Thymus (tissue), 11 donors: ENCODE data around the gene TIAM2. TPM values are rescaled to one million over a fixed set of nuclear protein-coding genes. Genes with fewer than 3 reads are reported as not detected.

Source experiments
- DNase-seq, 9 donors: peaks; one replicate each; pipeline ENCODE4 v3.0.0-alpha.2; 2013; ENCODE audit warnings: low spot score in 9 of 9, low read depth in 6 of 9, missing footprints in 1 of 9
- H3K27ac ChIP-seq, 2 donors: one replicate each; pipeline ENCODE4 v1.5.1; 2013; ENCODE audit warnings: control low read depth in 1 of 2, low read depth in 1 of 2, low read length in 1 of 2, mild to moderate bottlenecking in 1 of 2, moderate library complexity in 1 of 2
- H3K27me3 ChIP-seq, 2 donors: one replicate each; pipeline ENCODE4 v1.5.1; 2013; ENCODE audit warnings: low read length in 1 of 2; ENCODE audit not compliant: control insufficient read depth in 2 of 2, insufficient read depth in 1 of 2
- H3K36me3 ChIP-seq, 2 donors: one replicate each; pipeline ENCODE4 v1.5.1; 2013; ENCODE audit warnings: low read length in 1 of 2, mild to moderate bottlenecking in 1 of 2, moderate library complexity in 1 of 2; ENCODE audit not compliant: control insufficient read depth in 2 of 2, insufficient read depth in 2 of 2
- H3K4me1 ChIP-seq, 2 donors: one replicate each; pipeline ENCODE4 v1.5.1; 2013; ENCODE audit warnings: low read length in 2 of 2; ENCODE audit not compliant: control insufficient read depth in 2 of 2, insufficient read depth in 2 of 2
- H3K4me3 ChIP-seq, 2 donors: one replicate each; pipeline ENCODE4 v1.5.1; 2013; ENCODE audit warnings: low read length in 2 of 2, control low read depth in 1 of 2, mild to moderate bottlenecking in 1 of 2
- H3K9me3 ChIP-seq, 2 donors: one replicate each; pipeline ENCODE4 v1.5.1; 2013; ENCODE audit warnings: low read length in 1 of 2, mild to moderate bottlenecking in 1 of 2; ENCODE audit not compliant: control insufficient read depth in 2 of 2, insufficient read depth in 1 of 2
- whole genome bisulfite sequencing: extraction: QIAGEN DNeasy Blood & Tissue Kit; methylation state at CpG from one replicate; pipeline ENCODE4 v1.1.7; 2013; 5-methylcytosine and 5-hydroxymethylcytosine counted together
- polyA plus RNA-seq: library from polyadenylated mRNA; stranded (reverse); fragments of 200-250 nt; gene quantifications from one replicate; pipeline ENCODE4 v1.2.3, GENCODE V29; 2013
- total RNA-seq: library from RNA; stranded (reverse); fragments of 120-200 nt; gene quantifications from one replicate; pipeline ENCODE4 v1.2.4, GENCODE V29; 2013
- donor health status: healthy.

The TIAM2 gene
- total and polyA plus RNA-seq, 2 donors, result 5.4 to 7.8 TPM

DNA sequence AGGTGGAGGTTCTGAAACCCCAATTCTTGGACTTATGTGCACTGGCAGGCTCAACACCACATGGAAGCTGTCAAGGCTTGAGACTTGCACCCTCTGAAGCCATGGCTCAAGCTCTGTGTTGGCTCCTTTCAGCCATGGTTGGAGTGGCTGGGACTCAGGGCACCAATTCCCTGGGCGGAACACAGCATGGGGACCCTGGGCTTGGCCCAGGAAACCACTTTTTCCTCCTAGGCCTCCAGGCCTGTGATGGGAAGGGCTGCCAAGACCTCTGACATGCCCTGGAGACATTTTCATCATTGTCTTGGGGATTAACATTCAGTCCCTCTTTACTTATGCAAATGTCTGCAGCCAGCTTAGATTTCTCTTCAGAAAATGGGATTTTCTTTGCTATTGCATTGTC lies 242.5 kb downstream of the TIAM2 start:
- Histone ChIP-seq H3K27ac (no peak overlapping the region), H3K36me3 (no peaks in the 10 kb centered on the region), H3K4me3 (no peak overlapping the region), H3K27me3 (no peaks in the 10 kb centered on the region), H3K9me3 (peaks cover 0 to 11% of the 10 kb centered on the region in 2 donors), H3K4me1 (peaks cover 0 to 11% of the 10 kb centered on the region in 2 donors)
- DNase-seq, result no peak
- WGBS, result 58% methylated on average over 1 of the region's 1 CpG

DNA sequence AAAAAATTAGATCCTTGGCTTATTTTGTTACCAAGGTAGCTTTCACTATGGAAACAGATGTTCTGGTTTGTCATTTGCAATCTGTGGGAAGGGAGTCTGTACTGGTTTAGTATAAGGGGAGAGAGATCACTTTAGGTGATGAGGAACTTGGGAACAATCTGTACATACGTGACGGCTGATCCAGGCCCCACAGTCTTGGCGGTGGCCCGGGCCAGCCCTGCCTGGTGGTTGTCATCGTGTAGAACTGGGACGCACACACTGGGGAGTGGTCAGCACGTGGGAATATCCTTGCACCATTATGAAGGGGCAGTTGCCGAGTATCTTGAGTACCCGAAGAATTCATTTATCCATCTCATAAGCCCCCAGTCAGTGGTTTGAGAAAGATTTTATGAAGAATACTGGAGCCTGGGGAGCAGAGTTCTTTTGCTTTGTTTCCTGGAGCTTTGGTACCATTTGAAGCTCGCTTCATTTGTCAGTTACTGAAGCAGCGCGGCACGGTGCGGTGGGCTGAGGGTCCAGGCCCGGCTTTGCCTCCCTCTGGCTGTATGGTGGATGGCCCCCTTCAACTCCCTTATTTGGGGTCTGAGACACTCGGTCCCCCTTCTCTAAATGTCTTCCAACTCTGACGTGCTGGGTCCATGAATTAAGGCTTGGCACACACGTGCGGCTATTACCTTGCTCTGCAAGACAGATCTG lies 245.9 kb downstream of the TIAM2 start:
- H3K4me3 ChIP-seq, result no peak overlapping the region
- DNase-seq, result no peak
- no peaks in the 10 kb centered on the region for H3K27me3 ChIP-seq
- WGBS, result 95% methylated on average over 19 of the region's 19 CpGs
- no peaks in the 10 kb centered on the region for H3K4me1 ChIP-seq
- no peak overlapping the region for H3K27ac ChIP-seq
- peaks cover 0 to 11% of the 10 kb centered on the region in 2 donors for H3K9me3 ChIP-seq
- H3K36me3 ChIP-seq, result no peaks in the 10 kb centered on the region

DNA sequence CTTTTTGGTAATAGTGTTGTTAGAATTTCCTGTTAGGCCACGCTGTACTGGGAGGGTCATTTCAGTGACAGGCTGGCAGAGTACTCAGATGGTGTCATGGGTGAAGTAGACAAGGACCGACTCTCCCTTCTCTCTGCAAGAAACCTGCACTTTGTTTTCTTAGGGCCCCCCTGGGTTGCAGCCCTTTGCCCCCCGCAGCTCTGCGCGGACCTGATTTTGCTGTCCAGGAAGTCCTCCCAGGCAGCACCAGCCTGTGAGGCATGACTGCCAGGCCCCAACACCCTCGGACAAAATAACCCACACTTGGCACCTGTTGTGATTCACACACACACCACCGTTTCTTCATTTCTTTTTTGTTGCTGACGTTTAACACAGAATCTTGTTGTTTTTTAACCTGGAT lies 246.9 kb downstream of the TIAM2 start:
- DNase-seq, result no peak
- Histone ChIP-seq H3K36me3 (peaks cover 0 to 4% of the 10 kb centered on the region in 2 donors), H3K27ac (no peak overlapping the region), H3K4me1 (no peaks in the 10 kb centered on the region), H3K9me3 (peaks cover 0 to 10% of the 10 kb centered on the region in 2 donors), H3K4me3 (no peak overlapping the region), H3K27me3 (no peaks in the 10 kb centered on the region)
- whole genome bisulfite sequencing, result 88% methylated on average over 8 of the region's 8 CpGs

DNA sequence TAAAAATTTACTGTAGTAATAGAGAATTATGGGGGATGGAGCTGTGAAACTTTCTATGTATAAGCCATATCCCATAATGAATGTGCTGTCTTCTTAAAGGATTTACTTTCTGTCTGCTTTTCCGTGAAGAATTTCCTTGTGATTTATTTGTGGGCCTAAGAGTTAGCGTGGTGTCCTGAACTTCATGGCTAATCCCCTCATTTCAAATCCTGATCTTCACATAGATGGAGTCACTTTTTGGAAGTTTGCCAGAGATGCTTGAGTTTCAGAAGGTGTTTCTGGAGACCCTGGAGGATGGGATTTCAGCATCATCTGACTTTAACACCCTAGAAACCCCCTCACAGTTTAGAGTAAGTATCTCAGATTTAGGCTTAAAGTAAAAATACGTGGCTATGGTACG lies 249.3 kb downstream of the TIAM2 start:
- Histone ChIP-seq H3K4me1 (no peaks in the 10 kb centered on the region), H3K27ac (no peak overlapping the region), H3K36me3 (peaks cover 0 to 6% of the 10 kb centered on the region in 2 donors), H3K4me3 (no peak overlapping the region), H3K9me3 (no peaks in the 10 kb centered on the region), H3K27me3 (no peaks in the 10 kb centered on the region)
- WGBS, result 98% methylated on average over 4 of the region's 4 CpGs
- no peak for DNase-seq

DNA sequence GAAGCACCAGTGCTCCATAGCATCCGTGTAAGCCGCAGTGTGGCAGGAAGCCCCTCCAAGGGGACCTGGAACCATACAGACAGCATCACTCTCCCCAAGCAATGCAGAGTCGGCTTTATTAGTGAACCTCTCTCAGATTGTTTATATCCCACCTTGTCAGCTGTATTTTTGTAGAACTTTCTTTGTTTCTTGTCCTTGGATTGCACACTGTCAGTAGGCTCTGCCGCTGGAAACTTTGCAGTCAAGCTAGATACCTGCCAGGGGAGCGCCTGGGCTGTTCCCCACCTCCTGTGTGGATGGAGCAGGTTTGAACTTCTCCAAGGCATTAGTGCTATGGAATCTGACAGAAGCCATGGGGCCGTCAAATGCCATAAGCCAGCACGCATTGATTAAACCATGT lies 250.1 kb downstream of the TIAM2 start:
- 97% methylated on average over 7 of the region's 7 CpGs for WGBS

DNA sequence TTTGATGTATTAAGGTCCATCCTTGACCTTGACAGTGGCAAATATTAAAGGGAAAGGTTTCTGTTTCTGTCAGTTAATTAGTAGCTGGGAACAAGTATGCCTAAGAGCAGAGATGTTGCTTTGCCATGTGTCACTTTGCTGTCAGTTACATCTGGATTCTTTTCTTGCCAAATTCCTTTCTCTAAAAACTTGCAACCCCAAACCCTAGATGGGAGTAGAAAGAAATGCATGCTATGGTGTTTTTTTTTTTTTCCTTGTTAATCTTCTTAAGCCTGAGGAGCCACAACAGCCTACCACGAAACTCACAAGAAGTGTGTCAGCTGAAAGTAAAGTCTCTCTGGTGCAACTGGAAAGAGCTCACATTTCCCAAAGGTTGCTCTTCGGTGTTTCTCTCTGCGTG lies 250.7 kb downstream of the TIAM2 start:
- Histone ChIP-seq H3K4me1 (no peaks in the 10 kb centered on the region), H3K4me3 (no peak overlapping the region), H3K27ac (no peak overlapping the region), H3K9me3 (no peaks in the 10 kb centered on the region), H3K36me3 (peaks cover 10 to 12% of the 10 kb centered on the region in 2 donors), H3K27me3 (no peaks in the 10 kb centered on the region)
- WGBS, result 84% methylated on average over 3 of the region's 3 CpGs
- DNase-seq, result no peak

More for the DNA sequence above, 250.1 kb downstream of the TIAM2 start:
- DNase-seq, result no peak
- H3K36me3 ChIP-seq, result peaks cover 4 to 6% of the 10 kb centered on the region in 2 donors
- no peaks in the 10 kb centered on the region for H3K9me3 ChIP-seq
- no peak overlapping the region for H3K4me3 ChIP-seq
- H3K27ac ChIP-seq, result no peak overlapping the region
- no peaks in the 10 kb centered on the region for H3K27me3 ChIP-seq
- no peaks in the 10 kb centered on the region for H3K4me1 ChIP-seq

DNA sequence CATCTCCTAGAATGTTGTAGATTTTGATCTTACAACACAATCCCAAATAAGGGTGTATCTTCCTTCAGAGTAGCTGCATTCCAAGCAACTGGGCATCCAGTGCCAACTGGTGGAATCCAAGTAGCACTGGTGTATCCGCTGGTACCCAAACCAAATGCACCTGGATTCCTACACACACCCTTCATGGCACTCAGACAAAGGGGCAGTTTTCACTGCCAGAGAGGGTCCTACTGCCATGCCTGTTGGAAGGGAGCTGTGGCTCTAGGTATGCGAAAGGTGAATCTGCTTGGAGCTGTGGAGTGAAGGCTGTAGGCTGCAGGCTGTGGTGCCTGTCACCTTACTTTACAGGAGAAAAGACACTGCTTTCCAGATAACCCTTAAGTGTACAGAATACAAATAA lies 251.7 kb downstream of the TIAM2 start:
- no peaks in the 10 kb centered on the region for H3K4me1 ChIP-seq
- no peaks in the 10 kb centered on the region for H3K27me3 ChIP-seq
- 98% methylated on average over 2 of the region's 2 CpGs for WGBS
- H3K4me3 ChIP-seq, result no peak overlapping the region
- no peaks in the 10 kb centered on the region for H3K9me3 ChIP-seq
- DNase-seq, result no peak
- H3K36me3 ChIP-seq, result peaks cover 13 to 14% of the 10 kb centered on the region in 2 donors
- no peak overlapping the region for H3K27ac ChIP-seq

DNA sequence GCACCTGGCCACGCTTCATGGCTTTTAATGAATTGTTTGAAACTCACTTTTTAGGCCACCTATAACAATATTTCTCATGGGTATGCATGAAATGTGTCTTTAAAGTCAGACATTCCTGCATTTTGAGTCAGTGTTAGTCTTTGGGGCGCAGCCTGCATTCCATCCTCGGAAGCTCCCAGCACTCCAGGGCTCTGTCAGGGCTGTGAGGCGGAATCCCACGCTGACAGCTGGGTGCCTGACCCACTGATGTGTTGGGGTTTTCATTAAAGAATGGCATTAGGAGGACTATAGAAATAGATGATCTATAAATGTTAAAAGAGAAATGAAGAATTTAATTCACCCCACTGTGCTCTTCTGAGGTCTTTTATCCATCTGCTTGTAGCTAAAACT lies 252.5 kb downstream of the TIAM2 start:
- Histone ChIP-seq H3K9me3 (no peaks in the 10 kb centered on the region), H3K27me3 (no peaks in the 10 kb centered on the region), H3K4me1 (no peaks in the 10 kb centered on the region), H3K36me3 (peaks cover 14 to 20% of the 10 kb centered on the region in 2 donors), H3K27ac (no peak overlapping the region), H3K4me3 (no peak overlapping the region)
- WGBS, result 97% methylated on average over 5 of the region's 5 CpGs
- no peak for DNase-seq

DNA sequence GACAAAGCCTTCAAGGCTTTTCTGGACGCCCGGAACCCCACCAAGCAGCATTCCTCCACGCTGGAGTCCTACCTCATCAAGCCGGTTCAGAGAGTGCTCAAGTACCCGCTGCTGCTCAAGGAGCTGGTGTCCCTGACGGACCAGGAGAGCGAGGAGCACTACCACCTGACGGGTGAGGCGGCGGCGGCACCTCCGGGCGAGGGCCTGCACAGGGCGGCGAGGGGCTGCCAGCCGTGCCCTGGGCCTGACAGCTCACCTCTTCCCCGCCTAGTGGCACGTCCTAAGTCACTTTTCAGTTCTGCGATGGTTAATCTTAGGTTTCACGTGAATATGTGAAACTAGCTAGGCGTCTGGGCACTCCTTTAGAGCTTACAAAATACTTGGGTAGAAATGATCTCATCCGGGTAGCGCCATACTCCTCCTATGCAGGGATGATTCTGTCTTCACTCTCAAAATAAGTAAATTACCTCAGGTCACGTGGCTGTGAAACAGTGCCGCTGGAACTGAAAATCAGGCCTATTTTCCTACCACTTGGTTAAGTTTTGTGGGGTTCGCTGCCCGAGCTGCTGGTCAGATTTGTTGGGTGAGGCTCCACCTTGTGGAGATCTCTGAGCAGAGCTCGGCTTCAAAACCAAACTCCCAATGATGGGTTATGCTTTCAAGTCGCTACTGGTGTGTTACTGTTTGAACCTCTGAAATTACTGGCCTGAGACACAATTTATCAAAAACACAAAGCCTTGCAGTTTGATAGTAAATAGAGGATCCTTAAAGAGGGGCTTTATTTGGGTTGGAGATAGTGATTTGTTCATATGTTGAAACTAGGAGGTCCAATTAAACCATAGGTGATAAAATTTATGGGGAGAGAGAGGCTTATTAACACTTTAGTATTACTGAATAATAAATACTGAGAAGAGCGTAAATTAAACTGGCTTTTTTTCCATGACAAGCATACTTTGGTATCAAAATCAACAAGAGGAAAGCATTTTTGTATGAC lies 253.2 kb downstream of the TIAM2 start:
- no peak overlapping the region for H3K4me3 ChIP-seq
- 92% methylated on average over 30 of the region's 30 CpGs for WGBS
- peak in 3 of 9 donors; percentile 16 to 30 (median 19) for DNase-seq
- H3K27ac ChIP-seq, result no peak overlapping the region
- peaks cover 14 to 24% of the 10 kb centered on the region in 2 donors for H3K36me3 ChIP-seq
- H3K9me3 ChIP-seq, result no peaks in the 10 kb centered on the region
- H3K27me3 ChIP-seq, result no peaks in the 10 kb centered on the region
- H3K4me1 ChIP-seq, result no peaks in the 10 kb centered on the region
